ENCODE data around the gene MDH1B. TPM values are rescaled to one million over a fixed set of nuclear protein-coding genes. Genes with fewer than 3 reads are reported as not detected.

MDH1B gene
- total RNA-seq, 2 donors from 2014 or later: 0.37 to 0.50 TPM

GRCh38 chr2:206756816-206757215, 8.3 kb downstream of the MDH1B start:
- no peak for TF ChIP-seq CTCF (IDR thresholded peaks at IDR 0.05)
- H3K4me3 ChIP-seq: no peak overlapping the region
- no peak for DNase-seq
- intact Hi-C loops (cut with DNase I): no loop called here
- H3K4me1 ChIP-seq: no peaks in the 10 kb centered on the region
- H3K9ac ChIP-seq (ENCODE audit: low read depth in 2 of 2, low read length in 2 of 2): no peak overlapping the region
- no peaks in the 10 kb centered on the region for H3K36me3 ChIP-seq
- no peaks in the 10 kb centered on the region for H3K27me3 ChIP-seq
- no peaks in the 10 kb centered on the region for H3K9me3 ChIP-seq
- H3K27ac ChIP-seq: no peak overlapping the region

GRCh38 chr2:206740800-206741199, 24.3 kb downstream of the MDH1B start:
- TF ChIP-seq CTCF (IDR thresholded peaks at IDR 0.05): no peak
- H3K9me3 ChIP-seq: no peaks in the 10 kb centered on the region
- no peaks in the 10 kb centered on the region for H3K27me3 ChIP-seq
- no peak for DNase-seq
- H3K4me1 ChIP-seq: no peaks in the 10 kb centered on the region
- no peaks in the 10 kb centered on the region for H3K36me3 ChIP-seq
- no peak overlapping the region for H3K4me3 ChIP-seq
- no peak overlapping the region for H3K27ac ChIP-seq
- no peak overlapping the region for H3K9ac ChIP-seq (ENCODE audit: low read depth in 2 of 2, low read length in 2 of 2)
- intact Hi-C loops (cut with DNase I): no loop called here

- H3K9ac ChIP-seq (ENCODE audit: low read depth in 2 of 2, low read length in 2 of 2): no peak overlapping the region
- H3K27ac ChIP-seq: no peak overlapping the region
- H3K9me3 ChIP-seq: no peaks in the 10 kb centered on the region
- DNase-seq: no peak
- intact Hi-C loops (cut with DNase I): no loop called here
- no peak for TF ChIP-seq CTCF (IDR thresholded peaks at IDR 0.05)
- H3K4me1 ChIP-seq: no peaks in the 10 kb centered on the region
- no peaks in the 10 kb centered on the region for H3K36me3 ChIP-seq
- H3K27me3 ChIP-seq: no peaks in the 10 kb centered on the region
- no peak overlapping the region for H3K4me3 ChIP-seq
Observed at GRCh38 chr2:206739271-206739670, 25.9 kb downstream of the MDH1B start.

GRCh38 chr2:206736935-206737334, 28.2 kb downstream of the MDH1B start:
- no peak for DNase-seq
- Histone ChIP-seq H3K4me3 (no peak overlapping the region), H3K27me3 (no peaks in the 10 kb centered on the region), H3K9me3 (no peaks in the 10 kb centered on the region), H3K27ac (no peak overlapping the region), H3K36me3 (no peaks in the 10 kb centered on the region), H3K9ac (ENCODE audit: low read depth in 2 of 2, low read length in 2 of 2) (no peak overlapping the region), H3K4me1 (no peaks in the 10 kb centered on the region)
- intact Hi-C loops (cut with DNase I): no loop called here
- TF ChIP-seq CTCF (IDR thresholded peaks at IDR 0.05): no peak

GRCh38 chr2:206733341-206733740, 31.8 kb downstream of the MDH1B start:
- no peak for TF ChIP-seq CTCF (IDR thresholded peaks at IDR 0.05)
- Histone ChIP-seq H3K9ac (ENCODE audit: low read depth in 2 of 2, low read length in 2 of 2) (no peak overlapping the region), H3K27me3 (no peaks in the 10 kb centered on the region), H3K36me3 (no peaks in the 10 kb centered on the region), H3K4me3 (no peak overlapping the region), H3K9me3 (no peaks in the 10 kb centered on the region), H3K27ac (no peak overlapping the region), H3K4me1 (no peaks in the 10 kb centered on the region)
- intact Hi-C loops (cut with DNase I): no loop called here
- DNase-seq: no peak
